ENCODE results near the gene ZDHHC21. TPM values are rescaled to one million over a fixed set of nuclear protein-coding genes. Genes with fewer than 3 reads are reported as not detected.
A peak's percentile ranks its signal among the peaks of the same experiment; 100 is the strongest.

The ZDHHC21 gene
- total RNA-seq, 1 experiment from 2014 or later, result 9.9 TPM

DNA sequence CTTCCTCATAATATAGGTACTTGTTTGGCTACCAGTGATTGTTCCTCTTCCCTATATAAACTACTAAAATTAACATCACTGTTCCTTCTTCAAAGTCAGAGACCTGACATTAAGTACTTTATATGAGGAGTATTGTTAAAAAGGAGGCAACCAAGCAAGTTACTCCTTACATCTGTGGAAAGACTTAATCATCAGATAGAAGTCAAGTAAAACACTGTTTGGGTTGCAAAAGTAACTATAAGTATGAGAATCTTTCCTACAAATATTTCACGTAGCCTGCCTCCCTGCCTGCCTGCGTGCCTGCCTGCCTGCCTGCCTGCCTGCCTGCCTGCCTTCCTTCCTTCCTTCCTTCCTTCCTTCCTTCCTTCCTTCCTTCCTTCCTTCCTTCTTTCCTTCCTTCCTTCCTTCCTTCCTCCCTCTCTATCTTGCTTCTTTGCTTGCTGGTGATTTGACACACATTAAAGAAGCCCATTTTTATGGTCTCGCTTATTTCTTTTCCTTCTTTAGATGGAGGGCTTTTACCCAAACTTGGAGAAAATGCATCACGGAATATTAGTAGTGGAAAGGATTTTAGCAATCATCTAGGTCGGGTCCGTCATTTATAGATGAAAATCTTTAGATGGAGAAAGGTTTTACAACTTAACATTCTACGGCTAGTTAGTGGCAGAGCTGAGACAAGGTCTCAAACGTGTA is 26.1 kb upstream of the ZDHHC21 start:
- POLR2A ChIA-PET, result no interaction called here
- DNase-seq (ENCODE audit: unreplicated experiment), result no peak
- Mint-ChIP-seq H3K36me3 (ENCODE audit: insufficient read depth, unreplicated experiment) (no peaks in the 10 kb centered on the region), H3K27ac (ENCODE audit: low read depth, unreplicated experiment) (no peak overlapping the region), H3K9me3 (ENCODE audit: unreplicated experiment) (no peaks in the 10 kb centered on the region), H3K4me3 (ENCODE audit: unreplicated experiment) (no peak overlapping the region), H3K27me3 (ENCODE audit: insufficient read depth, unreplicated experiment) (peaks cover 70% of the 10 kb centered on the region), H3K4me1 (ENCODE audit: insufficient read depth, unreplicated experiment) (no peaks in the 10 kb centered on the region)
- intact Hi-C loops (cut with micrococcal nuclease), result no loop called here
- CTCF ChIA-PET, result no interaction called here
- no TSS peak for BruUV-seq (replicated peaks)
- TF ChIP-seq, protein P1, sequence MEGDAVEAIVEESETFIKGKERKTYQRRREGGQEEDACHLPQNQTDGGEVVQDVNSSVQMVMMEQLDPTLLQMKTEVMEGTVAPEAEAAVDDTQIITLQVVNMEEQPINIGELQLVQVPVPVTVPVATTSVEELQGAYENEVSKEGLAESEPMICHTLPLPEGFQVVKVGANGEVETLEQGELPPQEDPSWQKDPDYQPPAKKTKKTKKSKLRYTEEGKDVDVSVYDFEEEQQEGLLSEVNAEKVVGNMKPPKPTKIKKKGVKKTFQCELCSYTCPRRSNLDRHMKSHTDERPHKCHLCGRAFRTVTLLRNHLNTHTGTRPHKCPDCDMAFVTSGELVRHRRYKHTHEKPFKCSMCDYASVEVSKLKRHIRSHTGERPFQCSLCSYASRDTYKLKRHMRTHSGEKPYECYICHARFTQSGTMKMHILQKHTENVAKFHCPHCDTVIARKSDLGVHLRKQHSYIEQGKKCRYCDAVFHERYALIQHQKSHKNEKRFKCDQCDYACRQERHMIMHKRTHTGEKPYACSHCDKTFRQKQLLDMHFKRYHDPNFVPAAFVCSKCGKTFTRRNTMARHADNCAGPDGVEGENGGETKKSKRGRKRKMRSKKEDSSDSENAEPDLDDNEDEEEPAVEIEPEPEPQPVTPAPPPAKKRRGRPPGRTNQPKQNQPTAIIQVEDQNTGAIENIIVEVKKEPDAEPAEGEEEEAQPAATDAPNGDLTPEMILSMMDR (IDR thresholded peaks at IDR 0.05; ENCODE audit: unreplicated experiment), result no peak

DNA sequence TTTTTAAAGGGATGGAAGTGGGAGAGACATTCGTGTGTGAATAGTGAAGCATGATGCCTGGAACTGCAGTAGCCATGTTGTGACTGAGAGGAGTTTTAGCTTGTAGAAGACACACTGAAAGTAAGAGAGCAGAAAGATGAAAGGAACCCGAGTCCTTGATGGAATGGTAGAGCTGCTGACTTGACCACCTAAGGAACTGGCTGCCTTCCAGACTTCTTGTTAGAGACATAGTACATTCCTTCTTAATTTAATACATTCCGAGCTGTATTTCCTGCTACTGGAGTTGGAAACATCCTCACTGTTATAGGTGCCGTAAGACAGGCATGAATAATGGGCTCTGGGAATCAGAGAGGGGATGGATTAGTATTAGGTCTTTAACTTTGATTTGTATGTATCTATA is 21.9 kb upstream of the ZDHHC21 start:
- Mint-ChIP-seq H3K27me3 (ENCODE audit: insufficient read depth, unreplicated experiment) (peaks cover 34% of the 10 kb centered on the region), H3K36me3 (ENCODE audit: insufficient read depth, unreplicated experiment) (no peaks in the 10 kb centered on the region), H3K4me3 (ENCODE audit: unreplicated experiment) (no peak overlapping the region), H3K9me3 (ENCODE audit: unreplicated experiment) (no peaks in the 10 kb centered on the region), H3K4me1 (ENCODE audit: insufficient read depth, unreplicated experiment) (no peaks in the 10 kb centered on the region), H3K27ac (ENCODE audit: low read depth, unreplicated experiment) (no peak overlapping the region)
- CTCF ChIA-PET, result no interaction called here
- intact Hi-C loops (cut with micrococcal nuclease), result no loop called here
- BruUV-seq (replicated peaks), result no TSS peak
- POLR2A ChIA-PET, result no interaction called here
- DNase-seq (ENCODE audit: unreplicated experiment), result no peak
- TF ChIP-seq, protein P1 (IDR thresholded peaks at IDR 0.05; ENCODE audit: unreplicated experiment), result no peak

DNA sequence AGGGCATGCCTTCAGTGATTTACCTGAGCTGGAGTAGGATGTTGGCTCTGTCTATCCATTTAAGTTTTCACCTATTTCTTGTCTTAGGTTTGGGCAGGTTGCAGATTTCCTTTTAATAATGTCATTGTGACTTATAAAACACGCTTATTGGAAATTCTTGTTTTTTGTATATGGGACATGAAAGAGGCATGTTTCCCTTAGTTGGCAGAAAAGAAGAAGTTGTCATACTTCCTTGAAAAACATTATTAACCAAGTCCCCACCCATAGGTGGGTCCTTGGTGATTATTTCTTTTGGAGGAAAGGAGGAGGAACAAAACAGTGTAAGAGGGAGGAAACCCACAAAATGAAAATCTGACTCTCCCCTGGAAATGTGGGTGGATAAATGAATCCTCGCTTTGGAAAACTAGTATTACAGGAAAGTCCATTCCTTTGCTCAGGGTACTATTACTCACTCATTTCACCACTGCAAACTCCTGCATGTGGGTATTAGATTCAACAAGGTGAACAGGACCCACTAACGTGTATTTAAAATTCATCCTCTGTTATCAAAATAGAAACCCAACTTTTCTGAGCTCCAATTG is 20.0 kb upstream of the ZDHHC21 start:
- intact Hi-C loops (cut with micrococcal nuclease), result no loop called here
- no peak for DNase-seq (ENCODE audit: unreplicated experiment)

DNA sequence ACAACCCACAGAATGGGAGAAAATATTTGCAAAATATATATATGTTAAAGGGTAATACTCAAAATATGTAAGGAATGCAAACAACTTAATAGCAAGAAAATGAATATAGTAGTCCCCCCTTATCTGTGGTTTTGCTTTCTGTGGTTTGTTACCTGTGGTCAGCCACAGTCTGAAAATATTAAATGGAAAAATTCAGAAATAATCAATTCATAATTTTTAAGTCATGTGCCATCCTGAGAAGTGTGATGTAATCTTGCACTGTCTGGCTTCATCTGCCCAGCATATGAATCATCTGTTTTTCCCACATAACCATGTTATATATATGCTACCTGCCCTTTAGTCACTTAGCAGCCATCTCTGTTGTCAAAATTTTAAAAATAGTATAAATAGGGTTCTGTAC is 17.6 kb upstream of the ZDHHC21 start:
- no peaks in the 10 kb centered on the region for H3K4me1 Mint-ChIP-seq (ENCODE audit: insufficient read depth, unreplicated experiment)
- intact Hi-C loops (cut with micrococcal nuclease), result no loop called here
- no peak overlapping the region for H3K4me3 Mint-ChIP-seq (ENCODE audit: unreplicated experiment)
- no TSS peak for BruUV-seq (replicated peaks)
- H3K9me3 Mint-ChIP-seq (ENCODE audit: unreplicated experiment), result peaks cover 10% of the 10 kb centered on the region
- ChIA-PET CTCF (no interaction called here), POLR2A (interaction anchor here (0.7 kb wide), 1 partner anchor 158 kb away, joined by 5 read pairs; no protein-coding TSS in a partner anchor)
- DNase-seq (ENCODE audit: unreplicated experiment), result peak; percentile 33
- no peaks in the 10 kb centered on the region for H3K36me3 Mint-ChIP-seq (ENCODE audit: insufficient read depth, unreplicated experiment)
- H3K27me3 Mint-ChIP-seq (ENCODE audit: insufficient read depth, unreplicated experiment), result no peaks in the 10 kb centered on the region
- H3K27ac Mint-ChIP-seq (ENCODE audit: low read depth, unreplicated experiment), result no peak overlapping the region
- TF ChIP-seq, protein P1 (IDR thresholded peaks at IDR 0.05; ENCODE audit: unreplicated experiment), result no peak

More for the DNA sequence above, 20.0 kb upstream of the ZDHHC21 start:
- BruUV-seq (replicated peaks), result no TSS peak
- H3K27ac Mint-ChIP-seq (ENCODE audit: low read depth, unreplicated experiment), result no peak overlapping the region
- H3K36me3 Mint-ChIP-seq (ENCODE audit: insufficient read depth, unreplicated experiment), result no peaks in the 10 kb centered on the region
- no peaks in the 10 kb centered on the region for H3K4me1 Mint-ChIP-seq (ENCODE audit: insufficient read depth, unreplicated experiment)
- TF ChIP-seq, protein P1 (IDR thresholded peaks at IDR 0.05; ENCODE audit: unreplicated experiment), result no peak
- ChIA-PET POLR2A (interaction anchor here (0.7 kb wide), 1 partner anchor 207 kb away, joined by 3 read pairs; no protein-coding TSS in a partner anchor), CTCF (interaction anchor here (0.6 to 0.8 kb wide), 2 partner anchors 10 to 57 kb away, joined by 3 to 7 read pairs; no protein-coding TSS in a partner anchor)
- no peaks in the 10 kb centered on the region for H3K9me3 Mint-ChIP-seq (ENCODE audit: unreplicated experiment)
- no peak overlapping the region for H3K4me3 Mint-ChIP-seq (ENCODE audit: unreplicated experiment)
- H3K27me3 Mint-ChIP-seq (ENCODE audit: insufficient read depth, unreplicated experiment), result peaks cover 16% of the 10 kb centered on the region
